ENCODE data around the gene SLC35G6. TPM values are rescaled to one million over a fixed set of nuclear protein-coding genes. Genes with fewer than 3 reads are reported as not detected.
A peak's percentile ranks its signal among the peaks of the same experiment; 100 is the strongest.

Gene SLC35G6
- polyA plus RNA-seq, 2 of the 4 experiments (the other 2 are of a cell fraction): not detected

- POLR2A ChIA-PET: interaction anchor here (0.5 to 3.6 kb wide), 39 partner anchors 9 to 670 kb away, joined by 3 to 33 read pairs (median 4); partner anchors contain the start of genes CD68, CHRNB1, PLSCR3 and SENP3
- Histone ChIP-seq H3K9me3 (no peaks in the 10 kb centered on the region), H3K4me2 (peak within 1 kb of the TSS; percentile 98), H3K27ac (peak within 1 kb of the TSS; percentile 91 to 97), H3K4me1 (peaks cover 48% of the 10 kb centered on the region), H3K4me3 (peak within 1 kb of the TSS; percentile 70)
- DNase-seq (ENCODE audit: low read depth in 1 of 2, low spot score in 1 of 2) (peak; percentile 99), ATAC-seq (peak; percentile 67 to 82), FAIRE-seq (no peak)
- WGBS (ENCODE audit: missing lambda C conversion rate): under 1% methylated on average over 55 of the region's 64 CpGs
- CTCF ChIA-PET: interaction anchor here (0.6 to 4.9 kb wide), 7 partner anchors 22 to 852 kb away, joined by 3 to 41 read pairs (median 8); partner anchors contain the start of genes SENP3, TMEM95 and TNFSF12
- TF ChIP-seq JUN (IDR thresholded peaks at IDR 0.05) (peak; percentile 100), EHF (CRISPR knock-in tag; IDR thresholded peaks at IDR 0.05) (no peak), BCL3 (IDR thresholded peaks at IDR 0.05) (peak; percentile 100), MAX (IDR thresholded peaks at IDR 0.05) (peak; percentile 73), FOSB (CRISPR knock-in tag; IDR thresholded peaks at IDR 0.05) (peak; percentile 98), PHF8 (IDR thresholded peaks at IDR 0.05; ENCODE audit: borderline replicate concordance, low read depth) (peak; percentile 99), CBX2 (IDR thresholded peaks at IDR 0.05; ENCODE audit: borderline replicate concordance, low read depth) (peak; percentile 52; the same call in 1 of the 2 replicates), FOXS1 (CRISPR knock-in tag; IDR thresholded peaks at IDR 0.05) (no peak), CHD2 (IDR thresholded peaks at IDR 0.05; ENCODE audit: low read length, partially characterized antibody) (no peak), ESRRA (IDR thresholded peaks at IDR 0.05; ENCODE audit: borderline replicate concordance, low read length) (peak; percentile 77; the same call in 1 of the 2 replicates), REST (IDR thresholded peaks at IDR 0.05) (peak; percentile 80), POLR2AphosphoS2 (conservative IDR thresholded peaks at IDR 0.05; ENCODE audit: low read length) (peak; percentile 69; the same call in 1 of the 2 replicates), NPAS2 (CRISPR knock-in tag; IDR thresholded peaks at IDR 0.05; ENCODE audit: borderline replicate concordance) (no peak), USF2 (IDR thresholded peaks at IDR 0.05) (no peak), HOXA7 (CRISPR knock-in tag; IDR thresholded peaks at IDR 0.05) (peak; percentile 98), POLR2A (IDR thresholded peaks at IDR 0.05; ENCODE audit: low read length) (peak; percentile 99), RCOR1 (IDR thresholded peaks at IDR 0.05; ENCODE audit: low read depth, low read length) (no peak; the same call in 1 of the 2 replicates), HES2 (IDR thresholded peaks at IDR 0.05) (no peak), ELK1 (IDR thresholded peaks at IDR 0.05; ENCODE audit: low read depth, low read length) (no peak), CTCF (IDR thresholded peaks at IDR 0.05) (no peak), ZSCAN20 (CRISPR knock-in tag; IDR thresholded peaks at IDR 0.05) (no peak), HMGXB4 (CRISPR knock-in tag; IDR thresholded peaks at IDR 0.05; ENCODE audit: borderline replicate concordance) (peak; percentile 94), EHMT2 (IDR thresholded peaks at IDR 0.05; ENCODE audit: low read depth) (no peak), SMC3 (IDR thresholded peaks at IDR 0.05) (0 out of 3 replicates have a peak, but pooled peaks have one; percentile 34), RARB (CRISPR knock-in tag; IDR thresholded peaks at IDR 0.05) (peak; percentile 98), MAFK (IDR thresholded peaks at IDR 0.05; ENCODE audit: partially characterized antibody) (no peak), NFE2L2 (conservative IDR thresholded peaks at IDR 0.05; ENCODE audit: low read length) (no peak)
These were observed 3.0 kb downstream of the SLC35G6 start, which contains the start of gene POLR2A for GRCh38 chr17:7484067-7484918. Gene POLR2A (plus strand): TSS chr17:7484366.

All from A549 (cell line).